ENCODE results near the gene PTPRG.

The PTPRG gene

DNA sequence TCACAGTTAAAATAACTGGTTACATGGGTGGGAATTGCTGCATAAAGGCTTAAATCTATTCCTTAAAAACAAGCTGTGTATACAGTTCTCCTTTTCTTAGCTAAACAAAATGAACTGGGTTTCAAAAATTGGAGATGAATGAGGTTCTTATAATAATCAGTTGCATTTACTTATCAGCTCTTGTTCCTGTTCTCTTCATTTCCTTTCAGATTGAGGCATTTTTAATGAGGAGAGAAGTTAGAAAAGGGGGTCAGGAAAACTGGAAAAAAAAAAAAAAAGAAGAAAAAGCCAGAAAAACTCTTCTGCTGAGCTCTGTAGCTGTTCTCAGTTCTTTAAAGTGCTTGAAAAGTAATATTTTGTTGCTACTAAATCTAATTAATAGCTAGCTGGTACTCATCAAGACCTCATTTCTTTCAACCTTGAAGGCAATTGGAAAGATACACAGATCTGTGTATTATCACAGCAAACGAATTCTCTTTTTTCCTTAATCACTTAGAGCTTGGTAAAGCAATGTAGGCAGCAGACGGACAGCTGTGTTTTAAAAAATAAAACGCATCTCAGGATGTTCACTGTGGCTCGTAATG lies 32.2 kb downstream of the PTPRG start:
- DNase-seq = no peak

DNA sequence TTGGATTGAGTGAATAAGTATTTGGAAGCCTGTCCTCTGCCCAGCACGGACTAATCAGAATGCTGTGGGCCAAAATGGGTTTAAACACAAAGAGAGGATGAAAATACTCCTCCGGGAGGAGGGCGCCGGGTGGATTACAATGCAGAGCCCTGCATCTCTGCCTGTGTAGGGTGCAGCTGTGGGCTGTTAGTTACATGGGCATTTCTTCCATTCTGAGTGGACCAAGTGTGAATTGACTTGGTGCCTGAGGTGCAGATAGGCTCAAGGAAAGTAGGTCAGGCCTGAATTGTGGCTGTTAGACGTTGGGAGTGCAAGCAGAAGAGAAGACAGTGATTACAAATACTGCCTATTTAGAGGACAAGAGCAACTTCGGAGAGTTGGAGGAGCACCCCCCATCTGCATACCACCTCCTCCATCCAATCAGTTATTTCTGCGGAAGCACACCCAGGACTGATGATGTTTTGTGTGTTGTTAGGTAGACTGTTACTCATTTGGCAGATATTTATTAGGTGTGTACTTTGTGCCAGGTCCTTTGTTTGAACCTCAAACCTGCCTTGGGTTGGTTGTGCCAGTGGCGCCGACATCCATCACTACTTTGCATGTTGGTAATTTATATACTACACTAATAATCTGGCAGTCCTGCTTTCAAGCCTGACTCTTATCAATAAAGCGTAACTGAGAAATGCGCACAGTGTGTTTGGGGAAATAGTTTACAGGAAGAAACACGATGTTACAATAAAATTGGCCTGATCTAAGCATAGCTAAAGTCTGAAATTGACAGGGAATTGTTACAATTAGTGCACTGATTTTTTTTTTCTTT lies 33.0 kb downstream of the PTPRG start:
- DNase-seq = no peak

DNA sequence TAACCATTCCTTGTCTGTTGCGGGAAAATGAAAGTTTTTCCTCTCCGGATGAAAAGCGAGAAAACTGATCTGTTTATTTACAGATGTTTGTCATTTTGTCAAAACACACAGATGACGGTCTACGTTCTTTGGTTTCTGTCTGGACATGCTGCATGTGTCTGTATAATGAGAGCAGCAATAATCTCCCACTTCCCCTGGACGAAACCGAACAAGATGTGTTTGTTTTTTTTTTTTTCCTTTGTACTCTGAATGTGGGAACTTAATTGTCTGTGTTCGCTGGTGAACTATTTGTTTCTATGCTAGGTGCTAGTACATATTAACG lies 33.6 kb downstream of the PTPRG start:
- DNase-seq = no peak

DNA sequence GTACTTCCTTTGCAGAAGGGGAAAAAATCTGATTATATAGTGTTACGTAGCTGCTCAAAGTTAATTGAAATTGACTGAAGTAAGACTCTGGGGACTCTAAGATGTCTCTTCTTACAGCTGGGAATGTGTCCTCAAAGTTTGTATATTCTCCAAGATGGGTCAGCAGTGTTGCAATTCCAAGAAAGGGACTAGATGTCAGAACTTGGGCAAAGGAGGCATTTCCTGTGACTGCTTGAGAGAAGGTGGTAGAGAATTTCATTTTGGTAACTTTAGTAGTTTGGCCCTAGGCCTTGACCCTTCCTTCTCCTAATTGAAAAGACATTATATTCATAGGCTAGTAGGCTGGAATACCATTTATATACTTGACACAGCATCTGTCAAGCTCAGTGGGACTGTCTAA lies 33.9 kb downstream of the PTPRG start:
- DNase-seq = no peak

GRCh38 chr3:61595826-61596225 lies 34.5 kb downstream of the PTPRG start:
- no peak for DNase-seq

- DNase-seq = no peak
Observed at GRCh38 chr3:61597906-61598305, 36.5 kb downstream of the PTPRG start.

DNA sequence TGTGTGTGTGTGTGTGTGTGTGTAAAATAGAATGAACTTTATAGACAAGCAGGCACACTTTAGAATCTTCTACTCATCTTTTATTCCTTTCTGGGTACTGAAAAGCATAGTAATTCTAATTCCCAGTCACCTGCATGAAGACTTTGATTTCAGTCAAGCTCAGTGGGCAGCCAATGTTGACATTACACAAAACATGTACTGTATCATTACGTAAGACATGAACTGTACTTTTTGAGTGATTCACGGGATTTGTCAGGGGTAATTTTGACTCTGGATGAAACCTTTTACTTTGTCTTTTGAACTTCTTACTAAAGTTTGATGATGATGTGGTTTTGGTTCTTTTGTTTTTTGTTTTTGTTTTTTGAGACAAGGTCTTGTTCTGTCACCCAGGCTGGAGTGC lies 38.8 kb downstream of the PTPRG start:
- DNase-seq = no peak

DNA sequence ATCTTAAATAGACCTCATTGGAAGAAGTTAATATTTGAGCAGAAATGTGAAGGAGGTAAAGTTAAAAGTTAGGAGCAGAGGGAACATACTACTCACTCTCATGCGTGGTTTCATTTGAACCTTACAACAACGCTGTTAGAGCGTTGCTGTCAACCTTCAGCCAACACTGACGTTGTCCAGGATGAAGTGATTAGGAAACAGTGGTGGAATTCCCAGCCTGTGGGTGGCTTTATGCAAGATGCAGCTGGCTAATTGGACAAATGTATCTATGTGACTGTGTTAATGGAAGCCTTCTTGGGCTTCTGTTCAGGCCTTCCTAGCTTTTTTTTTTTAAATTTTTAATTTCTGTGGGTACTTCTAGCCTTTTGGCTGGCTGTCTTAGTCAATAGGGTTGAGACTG lies 40.5 kb downstream of the PTPRG start:
- no peak for DNase-seq

GRCh38 chr3:61602466-61602865 lies 41.1 kb downstream of the PTPRG start:
- DNase-seq = no peak

DNA sequence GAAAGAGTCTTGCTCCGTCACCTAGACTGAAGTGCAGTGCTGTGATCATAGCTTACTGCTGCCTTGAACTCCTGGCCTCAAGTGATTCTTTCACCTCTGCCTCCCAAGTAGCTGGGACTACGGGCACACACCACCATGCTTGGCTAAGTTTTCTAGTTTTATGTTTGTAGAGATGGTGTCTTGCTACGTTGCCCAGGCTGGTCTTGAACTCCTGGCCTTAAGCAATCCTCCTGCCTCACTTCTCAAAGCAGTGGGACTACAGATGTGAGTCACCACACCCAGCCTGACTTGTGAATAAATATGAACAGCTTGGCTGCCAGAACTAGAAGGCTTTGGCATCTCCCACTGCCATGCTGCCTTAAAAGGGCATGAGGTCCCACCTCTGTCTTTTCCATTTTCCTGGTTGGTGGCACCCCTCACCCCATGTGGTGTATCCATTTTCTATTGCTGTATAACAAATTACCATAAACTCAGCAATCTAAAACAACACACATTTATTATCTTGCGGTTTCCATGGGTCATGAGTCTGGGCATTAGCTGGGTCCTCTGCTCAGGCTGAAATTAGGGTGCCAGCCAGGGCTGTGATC lies 44.3 kb downstream of the PTPRG start:
- no peak for DNase-seq

- DNase-seq = no peak
Observed at GRCh38 chr3:61606196-61606595, 44.8 kb downstream of the PTPRG start.

GRCh38 chr3:61608072-61608471 lies 46.7 kb downstream of the PTPRG start:
- no peak for DNase-seq

DNA sequence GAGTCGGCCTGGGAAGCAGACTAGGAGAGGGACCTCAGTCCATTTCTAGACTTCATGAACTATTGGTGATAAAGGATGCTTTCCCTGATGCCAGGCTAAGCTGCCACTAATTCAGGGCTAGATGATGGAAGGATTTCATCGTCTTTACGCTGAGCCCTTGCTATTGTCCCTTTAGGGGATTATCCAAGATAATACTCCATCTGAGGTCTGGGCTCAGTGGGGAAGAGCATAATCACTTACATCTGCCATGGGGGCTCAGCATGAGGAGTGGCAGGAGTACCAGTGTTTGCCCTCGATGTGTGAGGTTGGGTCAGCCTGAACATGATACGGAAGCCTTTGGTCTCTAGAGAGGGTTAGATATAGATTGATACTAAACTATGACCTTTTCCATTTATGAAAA lies 47.3 kb downstream of the PTPRG start:
- no peak for DNase-seq

GRCh38 chr3:61610316-61610715 lies 48.9 kb downstream of the PTPRG start:
- DNase-seq = no peak

GRCh38 chr3:61612211-61613194 lies 51.1 kb downstream of the PTPRG start:
- DNase-seq = no peak

DNA sequence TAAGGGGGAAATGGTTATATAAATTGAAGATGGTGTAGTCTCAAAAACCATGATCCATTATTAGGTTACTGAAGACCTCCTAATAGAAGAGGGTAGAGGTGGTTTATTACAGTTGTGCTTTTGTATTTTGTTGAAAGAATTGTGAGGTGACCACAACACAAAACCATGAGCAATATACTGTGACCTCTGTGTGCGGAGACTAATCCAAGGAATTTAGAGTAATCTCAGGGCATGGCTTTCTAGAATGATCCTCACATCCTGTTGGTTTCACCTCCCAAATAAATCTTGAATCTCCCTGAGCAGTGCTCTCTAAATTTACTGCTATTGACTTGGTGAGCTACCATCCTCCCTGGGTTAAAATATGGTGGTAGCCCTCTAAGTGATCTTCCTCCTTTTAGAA lies 52.3 kb downstream of the PTPRG start:
- no peak for DNase-seq

GRCh38 chr3:61615643-61616042 lies 54.3 kb downstream of the PTPRG start:
- DNase-seq = no peak

- DNase-seq = no peak
Observed at GRCh38 chr3:61616586-61616985, 55.2 kb downstream of the PTPRG start.

DNA sequence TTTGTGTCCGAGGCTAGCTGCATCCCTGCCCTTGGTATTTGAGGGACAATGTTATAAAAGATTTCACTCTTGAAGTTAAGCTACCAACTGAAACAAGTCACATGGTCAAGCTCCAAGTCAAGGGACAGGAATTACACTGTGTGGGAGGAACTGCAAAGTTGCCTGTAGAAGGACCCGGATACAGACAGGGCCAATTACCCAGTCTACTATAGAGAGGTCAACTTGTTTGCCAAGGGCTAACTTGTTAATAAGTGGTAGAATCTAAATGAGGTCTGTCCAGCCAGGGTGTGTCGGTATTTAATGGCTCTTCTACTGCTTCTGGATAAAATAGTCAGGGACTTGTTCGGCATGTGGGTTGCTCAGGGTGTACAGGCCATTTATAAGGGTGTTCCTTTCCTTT lies 55.7 kb downstream of the PTPRG start:
- no peak for DNase-seq

GRCh38 chr3:61617651-61618050 lies 56.3 kb downstream of the PTPRG start:
- DNase-seq = no peak

- no peak for DNase-seq
Observed at GRCh38 chr3:61618231-61618630, 56.9 kb downstream of the PTPRG start.

DNA sequence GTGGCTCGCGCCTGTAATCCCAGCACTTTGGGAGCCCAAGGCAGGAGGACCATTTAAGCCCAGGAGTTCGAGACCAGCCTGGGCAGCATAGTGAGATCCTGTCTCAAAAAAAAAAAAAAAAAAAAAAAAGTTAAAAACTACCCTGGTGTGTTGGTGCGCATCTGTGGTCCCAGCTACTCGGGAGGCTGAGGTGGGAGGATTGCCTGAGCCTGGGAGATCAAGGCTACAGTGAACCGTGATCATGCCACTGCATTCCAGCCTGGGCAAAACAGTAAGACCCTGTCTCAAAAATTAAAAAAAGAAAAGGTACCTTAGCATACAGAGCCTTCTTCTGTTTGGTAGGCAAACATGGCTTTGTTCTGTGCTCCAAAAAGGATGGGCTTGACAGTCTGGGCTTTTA lies 57.5 kb downstream of the PTPRG start:
- DNase-seq = no peak

GRCh38 chr3:61620073-61620472 lies 58.7 kb downstream of the PTPRG start:
- DNase-seq = no peak

All from hematopoietic multipotent progenitor cell treated with erythropoietin and hydrocortisone succinate and interleukin-3 and kit ligand, for 8 days (in vitro differentiated cells).